ENCODE measurements around the gene ADRB1. TPM values are rescaled to one million over a fixed set of nuclear protein-coding genes. Genes with fewer than 3 reads are reported as not detected.

ADRB1 gene
- total and polyA plus RNA-seq, 2 experiments from 2014 or later = 0.23 to 0.24 TPM

DNA sequence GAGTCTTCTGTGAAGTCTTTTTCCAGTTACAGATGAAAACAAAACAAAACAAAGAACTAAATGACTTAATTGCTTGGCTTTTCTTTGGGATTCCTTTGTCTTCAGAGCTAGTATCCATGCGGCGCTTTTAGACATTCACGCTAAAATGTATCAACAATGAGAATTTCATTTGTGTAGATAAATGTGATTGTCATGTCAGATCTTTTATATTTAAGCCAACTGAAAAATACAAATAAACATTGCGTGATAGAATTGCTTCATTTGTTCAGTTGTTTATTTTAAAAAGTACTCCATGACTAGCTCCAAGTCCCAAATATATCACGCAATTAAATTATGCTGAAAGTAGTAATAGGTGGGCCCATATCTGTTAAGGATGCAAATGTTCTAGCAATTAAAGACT, 7.9 kb upstream of the ADRB1 start:
- H3K4me3 Mint-ChIP-seq = no peak overlapping the region
- TF ChIP-seq NANOG (IDR thresholded peaks at IDR 0.05; ENCODE audit: borderline replicate concordance) = no peak
- TF ChIP-seq ZNF331 (CRISPR knock-in tag; IDR thresholded peaks at IDR 0.05; ENCODE audit: low read depth) = no peak
- TF ChIP-seq STAT1 (IDR thresholded peaks at IDR 0.05; ENCODE audit: unreplicated experiment) = no peak
- TF ChIP-seq ZNF114 (CRISPR knock-in tag; IDR thresholded peaks at IDR 0.05) = no peak
- TF ChIP-seq JUNB (IDR thresholded peaks at IDR 0.05; ENCODE audit: unreplicated experiment) = no peak
- TF ChIP-seq, protein P1, sequence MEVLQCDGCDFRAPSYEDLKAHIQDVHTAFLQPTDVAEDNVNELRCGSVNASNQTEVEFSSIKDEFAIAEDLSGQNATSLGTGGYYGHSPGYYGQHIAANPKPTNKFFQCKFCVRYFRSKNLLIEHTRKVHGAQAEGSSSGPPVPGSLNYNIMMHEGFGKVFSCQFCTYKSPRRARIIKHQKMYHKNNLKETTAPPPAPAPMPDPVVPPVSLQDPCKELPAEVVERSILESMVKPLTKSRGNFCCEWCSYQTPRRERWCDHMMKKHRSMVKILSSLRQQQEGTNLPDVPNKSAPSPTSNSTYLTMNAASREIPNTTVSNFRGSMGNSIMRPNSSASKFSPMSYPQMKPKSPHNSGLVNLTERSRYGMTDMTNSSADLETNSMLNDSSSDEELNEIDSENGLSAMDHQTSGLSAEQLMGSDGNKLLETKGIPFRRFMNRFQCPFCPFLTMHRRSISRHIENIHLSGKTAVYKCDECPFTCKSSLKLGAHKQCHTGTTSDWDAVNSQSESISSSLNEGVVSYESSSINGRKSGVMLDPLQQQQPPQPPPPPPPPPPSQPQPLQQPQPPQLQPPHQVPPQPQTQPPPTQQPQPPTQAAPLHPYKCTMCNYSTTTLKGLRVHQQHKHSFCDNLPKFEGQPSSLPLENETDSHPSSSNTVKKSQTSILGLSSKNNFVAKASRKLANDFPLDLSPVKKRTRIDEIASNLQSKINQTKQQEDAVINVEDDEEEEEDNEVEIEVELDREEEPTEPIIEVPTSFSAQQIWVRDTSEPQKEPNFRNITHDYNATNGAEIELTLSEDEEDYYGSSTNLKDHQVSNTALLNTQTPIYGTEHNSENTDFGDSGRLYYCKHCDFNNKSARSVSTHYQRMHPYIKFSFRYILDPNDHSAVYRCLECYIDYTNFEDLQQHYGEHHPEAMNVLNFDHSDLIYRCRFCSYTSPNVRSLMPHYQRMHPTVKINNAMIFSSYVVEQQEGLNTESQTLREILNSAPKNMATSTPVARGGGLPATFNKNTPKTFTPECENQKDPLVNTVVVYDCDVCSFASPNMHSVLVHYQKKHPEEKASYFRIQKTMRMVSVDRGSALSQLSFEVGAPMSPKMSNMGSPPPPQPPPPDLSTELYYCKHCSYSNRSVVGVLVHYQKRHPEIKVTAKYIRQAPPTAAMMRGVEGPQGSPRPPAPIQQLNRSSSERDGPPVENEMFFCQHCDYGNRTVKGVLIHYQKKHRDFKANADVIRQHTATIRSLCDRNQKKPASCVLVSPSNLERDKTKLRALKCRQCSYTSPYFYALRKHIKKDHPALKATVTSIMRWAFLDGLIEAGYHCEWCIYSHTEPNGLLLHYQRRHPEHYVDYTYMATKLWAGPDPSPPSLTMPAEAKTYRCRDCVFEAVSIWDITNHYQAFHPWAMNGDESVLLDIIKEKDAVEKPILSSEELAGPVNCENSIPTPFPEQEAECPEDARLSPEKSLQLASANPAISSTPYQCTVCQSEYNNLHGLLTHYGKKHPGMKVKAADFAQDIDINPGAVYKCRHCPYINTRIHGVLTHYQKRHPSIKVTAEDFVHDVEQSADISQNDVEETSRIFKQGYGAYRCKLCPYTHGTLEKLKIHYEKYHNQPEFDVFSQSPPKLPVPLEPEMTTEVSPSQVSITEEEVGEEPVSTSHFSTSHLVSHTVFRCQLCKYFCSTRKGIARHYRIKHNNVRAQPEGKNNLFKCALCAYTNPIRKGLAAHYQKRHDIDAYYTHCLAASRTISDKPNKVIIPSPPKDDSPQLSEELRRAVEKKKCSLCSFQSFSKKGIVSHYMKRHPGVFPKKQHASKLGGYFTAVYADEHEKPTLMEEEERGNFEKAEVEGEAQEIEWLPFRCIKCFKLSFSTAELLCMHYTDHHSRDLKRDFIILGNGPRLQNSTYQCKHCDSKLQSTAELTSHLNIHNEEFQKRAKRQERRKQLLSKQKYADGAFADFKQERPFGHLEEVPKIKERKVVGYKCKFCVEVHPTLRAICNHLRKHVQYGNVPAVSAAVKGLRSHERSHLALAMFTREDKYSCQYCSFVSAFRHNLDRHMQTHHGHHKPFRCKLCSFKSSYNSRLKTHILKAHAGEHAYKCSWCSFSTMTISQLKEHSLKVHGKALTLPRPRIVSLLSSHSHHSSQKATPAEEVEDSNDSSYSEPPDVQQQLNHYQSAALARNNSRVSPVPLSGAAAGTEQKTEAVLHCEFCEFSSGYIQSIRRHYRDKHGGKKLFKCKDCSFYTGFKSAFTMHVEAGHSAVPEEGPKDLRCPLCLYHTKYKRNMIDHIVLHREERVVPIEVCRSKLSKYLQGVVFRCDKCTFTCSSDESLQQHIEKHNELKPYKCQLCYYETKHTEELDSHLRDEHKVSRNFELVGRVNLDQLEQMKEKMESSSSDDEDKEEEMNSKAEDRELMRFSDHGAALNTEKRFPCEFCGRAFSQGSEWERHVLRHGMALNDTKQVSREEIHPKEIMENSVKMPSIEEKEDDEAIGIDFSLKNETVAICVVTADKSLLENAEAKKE (CRISPR knock-in tag; IDR thresholded peaks at IDR 0.05) = no peak
- TF ChIP-seq EZH2 (IDR thresholded peaks at IDR 0.05; ENCODE audit: low read depth, unreplicated experiment) = no peak
- H3K9me3 Mint-ChIP-seq = no peaks in the 10 kb centered on the region
- no peak overlapping the region for H2AFZ ChIP-seq
- peaks cover 4% of the 10 kb centered on the region for H3K27me3 Mint-ChIP-seq (ENCODE audit: insufficient read depth, low read depth, poor library complexity)
- H3K4me1 Mint-ChIP-seq = no peaks in the 10 kb centered on the region
- H3K79me2 ChIP-seq (replicated peaks; ENCODE audit: insufficient read depth) = no peaks in the 10 kb centered on the region
- no peaks in the 10 kb centered on the region for H3K36me3 Mint-ChIP-seq (ENCODE audit: low read depth)
- H3K9me2 ChIP-seq (ENCODE audit: insufficient read depth) = no peaks in the 10 kb centered on the region
- H3K27ac ChIP-seq (ENCODE audit: low read depth) = no peak overlapping the region
- H3K27me3 ChIP-seq (ENCODE audit: insufficient read depth) = peaks cover 8% of the 10 kb centered on the region
- H3F3A ChIP-seq (replicated peaks; ENCODE audit: low read depth) = no peaks in the 10 kb centered on the region
- H3K27ac Mint-ChIP-seq = no peak overlapping the region
- no peak for DNase-seq (ENCODE audit: low spot score)
- ATAC-seq = no peak
- H3K36me3 ChIP-seq (ENCODE audit: insufficient read depth) = no peaks in the 10 kb centered on the region
- H3K4me2 ChIP-seq = no peak overlapping the region
- H4K20me1 ChIP-seq (replicated peaks; ENCODE audit: insufficient read depth) = no peaks in the 10 kb centered on the region
- H3K4me1 ChIP-seq (ENCODE audit: insufficient read depth) = no peaks in the 10 kb centered on the region
- no peak overlapping the region for H3K4me3 ChIP-seq

- Mint-ChIP-seq H3K36me3 (ENCODE audit: low read depth) (no peaks in the 10 kb centered on the region), H3K27ac (no peak overlapping the region), H3K4me1 (peaks cover 4% of the 10 kb centered on the region; the same call in 2 of the 3 replicates), H3K4me3 (no peak overlapping the region), H3K27me3 (ENCODE audit: insufficient read depth, low read depth, poor library complexity) (peaks cover 24% of the 10 kb centered on the region), H3K9me3 (no peaks in the 10 kb centered on the region)
- Histone ChIP-seq H3K27me3 (ENCODE audit: insufficient read depth) (peaks cover 36% of the 10 kb centered on the region), H3K4me3 (no peak overlapping the region), H2AFZ (no peak overlapping the region), H3K27ac (ENCODE audit: low read depth) (no peak overlapping the region), H3K9me2 (ENCODE audit: insufficient read depth) (no peaks in the 10 kb centered on the region), H4K20me1 (replicated peaks; ENCODE audit: insufficient read depth) (no peaks in the 10 kb centered on the region; the same call in 1 of the 2 replicates), H3K79me2 (replicated peaks; ENCODE audit: insufficient read depth) (no peaks in the 10 kb centered on the region), H3F3A (replicated peaks; ENCODE audit: low read depth) (no peaks in the 10 kb centered on the region), H3K4me1 (ENCODE audit: insufficient read depth) (peaks cover 6% of the 10 kb centered on the region; the same call in 1 of the 2 replicates), H3K4me2 (no peak overlapping the region), H3K36me3 (ENCODE audit: insufficient read depth) (no peaks in the 10 kb centered on the region)
- no peak for DNase-seq (ENCODE audit: low spot score)
- no peak for ATAC-seq
- TF ChIP-seq ETS1 (IDR thresholded peaks at IDR 0.05) = no peak
- TF ChIP-seq, protein P2, sequence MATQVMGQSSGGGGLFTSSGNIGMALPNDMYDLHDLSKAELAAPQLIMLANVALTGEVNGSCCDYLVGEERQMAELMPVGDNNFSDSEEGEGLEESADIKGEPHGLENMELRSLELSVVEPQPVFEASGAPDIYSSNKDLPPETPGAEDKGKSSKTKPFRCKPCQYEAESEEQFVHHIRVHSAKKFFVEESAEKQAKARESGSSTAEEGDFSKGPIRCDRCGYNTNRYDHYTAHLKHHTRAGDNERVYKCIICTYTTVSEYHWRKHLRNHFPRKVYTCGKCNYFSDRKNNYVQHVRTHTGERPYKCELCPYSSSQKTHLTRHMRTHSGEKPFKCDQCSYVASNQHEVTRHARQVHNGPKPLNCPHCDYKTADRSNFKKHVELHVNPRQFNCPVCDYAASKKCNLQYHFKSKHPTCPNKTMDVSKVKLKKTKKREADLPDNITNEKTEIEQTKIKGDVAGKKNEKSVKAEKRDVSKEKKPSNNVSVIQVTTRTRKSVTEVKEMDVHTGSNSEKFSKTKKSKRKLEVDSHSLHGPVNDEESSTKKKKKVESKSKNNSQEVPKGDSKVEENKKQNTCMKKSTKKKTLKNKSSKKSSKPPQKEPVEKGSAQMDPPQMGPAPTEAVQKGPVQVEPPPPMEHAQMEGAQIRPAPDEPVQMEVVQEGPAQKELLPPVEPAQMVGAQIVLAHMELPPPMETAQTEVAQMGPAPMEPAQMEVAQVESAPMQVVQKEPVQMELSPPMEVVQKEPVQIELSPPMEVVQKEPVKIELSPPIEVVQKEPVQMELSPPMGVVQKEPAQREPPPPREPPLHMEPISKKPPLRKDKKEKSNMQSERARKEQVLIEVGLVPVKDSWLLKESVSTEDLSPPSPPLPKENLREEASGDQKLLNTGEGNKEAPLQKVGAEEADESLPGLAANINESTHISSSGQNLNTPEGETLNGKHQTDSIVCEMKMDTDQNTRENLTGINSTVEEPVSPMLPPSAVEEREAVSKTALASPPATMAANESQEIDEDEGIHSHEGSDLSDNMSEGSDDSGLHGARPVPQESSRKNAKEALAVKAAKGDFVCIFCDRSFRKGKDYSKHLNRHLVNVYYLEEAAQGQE (IDR thresholded peaks at IDR 0.05; ENCODE audit: unreplicated experiment) = no peak
- no peak for TF ChIP-seq ZNF114 (CRISPR knock-in tag; IDR thresholded peaks at IDR 0.05)
- no peak for TF ChIP-seq STAT1 (IDR thresholded peaks at IDR 0.05; ENCODE audit: unreplicated experiment)
- no peak for TF ChIP-seq ZNF331 (CRISPR knock-in tag; IDR thresholded peaks at IDR 0.05; ENCODE audit: low read depth)
- TF ChIP-seq JUNB (IDR thresholded peaks at IDR 0.05; ENCODE audit: unreplicated experiment) = no peak
- TF ChIP-seq NANOG (IDR thresholded peaks at IDR 0.05; ENCODE audit: borderline replicate concordance) = no peak
- no peak for TF ChIP-seq CREB1 (CRISPR knock-in tag; IDR thresholded peaks at IDR 0.05; ENCODE audit: low read depth)
Measured at GRCh38 chr10:114038819-114039218, 4.8 kb upstream of the ADRB1 start.
